Measurements from ENCODE around the gene NCKAP5.
"Not testable (repeated sequence)": the region's sequence is repeated elsewhere in the genome, so short reads cannot be mapped to it uniquely, and the experiment has no call there.

Gene NCKAP5

GRCh38 chr2:132875193-132875592 lies 693.1 kb downstream of the NCKAP5 start:
- intact Hi-C loops (cut with DNase I): no loop called here
- DNase-seq: no peak

GRCh38 chr2:132873738-132874137 lies 694.5 kb downstream of the NCKAP5 start:
- intact Hi-C loops (cut with DNase I): no loop called here

DNA sequence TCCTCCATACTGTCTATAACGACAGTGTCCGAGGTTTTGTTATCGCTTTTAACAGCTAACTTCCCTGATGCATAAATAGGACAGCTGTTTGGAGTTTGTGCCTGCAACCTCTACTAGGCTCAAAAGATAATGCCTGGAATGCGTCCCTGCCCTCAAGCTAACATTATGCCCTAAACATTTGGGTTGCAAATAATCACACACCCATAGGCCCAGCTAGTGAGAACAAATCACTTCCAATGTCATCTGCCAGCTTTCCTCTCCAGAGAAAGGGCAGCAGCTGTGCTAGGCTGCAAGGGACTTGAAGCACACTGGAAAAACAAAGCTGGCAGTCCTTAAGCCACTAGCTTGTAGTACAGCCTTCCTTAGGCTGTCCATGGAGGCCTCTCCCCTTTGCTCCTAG lies 696.4 kb downstream of the NCKAP5 start:
- DNase-seq: peak in 1 of 42 donors; percentile 2

More at GRCh38 chr2:132873738-132874137, 694.5 kb downstream of the NCKAP5 start:
- DNase-seq: no peak

DNA sequence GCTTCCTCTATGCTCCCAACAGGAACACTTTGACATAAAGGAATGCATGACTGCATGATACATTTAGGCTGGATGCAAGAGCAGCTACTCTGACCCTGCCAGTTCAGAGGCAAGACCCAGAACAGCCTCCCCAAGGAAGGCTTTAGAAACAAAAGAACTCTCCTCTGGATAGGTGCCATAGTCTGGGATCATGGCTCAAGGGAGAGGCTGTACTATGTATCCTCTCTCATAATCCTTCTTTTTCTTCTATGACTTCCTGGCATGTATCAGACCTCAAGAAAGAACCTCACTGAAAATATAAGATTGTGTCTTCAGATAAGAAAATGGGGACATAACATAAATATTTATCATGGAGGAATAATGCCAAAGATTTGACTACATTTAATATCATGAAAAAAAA lies 704.3 kb downstream of the NCKAP5 start:
- DNase-seq: no peak
- intact Hi-C loops (cut with DNase I): no loop called here

More for the DNA sequence above, 696.4 kb downstream of the NCKAP5 start:
- intact Hi-C loops (cut with DNase I): no loop called here

GRCh38 chr2:132860220-132860619 lies 708.0 kb downstream of the NCKAP5 start:
- intact Hi-C loops (cut with DNase I): no loop called here
- DNase-seq: no peak

GRCh38 chr2:132859590-132859989 lies 708.7 kb downstream of the NCKAP5 start:
- intact Hi-C loops (cut with DNase I): no loop called here
- DNase-seq: no peak

DNA sequence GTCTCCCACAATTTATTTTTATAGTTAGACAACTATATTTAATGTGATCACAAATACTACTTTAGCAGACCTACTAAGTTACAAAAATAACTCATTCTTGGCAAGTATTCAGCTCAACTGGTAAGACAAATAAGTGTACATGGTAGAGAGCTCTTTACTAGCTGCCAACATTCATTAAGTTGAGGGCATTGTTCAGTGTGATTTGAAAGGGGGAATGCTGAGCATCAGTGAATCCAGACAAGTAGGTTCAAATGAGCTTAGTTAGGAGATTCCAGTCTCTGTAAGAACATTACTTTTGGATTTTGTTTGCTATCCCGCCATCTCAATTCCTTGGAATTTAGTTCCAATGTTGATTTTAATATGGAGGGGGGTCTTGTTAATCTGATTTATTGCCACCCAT lies 710.9 kb downstream of the NCKAP5 start:
- DNase-seq: no peak
- intact Hi-C loops (cut with DNase I): no loop called here

GRCh38 chr2:132850688-132851087 lies 717.6 kb downstream of the NCKAP5 start:
- intact Hi-C loops (cut with DNase I): no loop called here
- DNase-seq: no peak

DNA sequence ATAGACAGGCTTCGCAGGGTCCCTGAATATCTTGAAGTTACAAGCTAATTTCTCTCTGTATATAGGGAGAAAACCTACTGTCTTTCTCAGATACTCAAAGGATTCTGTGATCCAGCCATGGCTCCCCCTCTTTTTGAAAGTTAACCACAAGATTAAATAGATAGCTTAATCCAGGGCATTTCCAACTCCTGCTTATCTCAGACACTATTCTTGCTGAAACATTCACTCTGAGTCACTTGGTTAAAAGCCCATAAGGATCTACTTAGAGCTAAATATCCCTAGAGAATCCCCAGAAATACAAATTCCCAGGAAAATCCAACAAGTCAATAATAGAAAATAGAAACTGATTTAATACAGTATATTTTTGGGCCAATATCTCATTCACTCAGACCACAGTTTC lies 719.1 kb downstream of the NCKAP5 start:
- intact Hi-C loops (cut with DNase I): no loop called here
- no peak for DNase-seq

DNA sequence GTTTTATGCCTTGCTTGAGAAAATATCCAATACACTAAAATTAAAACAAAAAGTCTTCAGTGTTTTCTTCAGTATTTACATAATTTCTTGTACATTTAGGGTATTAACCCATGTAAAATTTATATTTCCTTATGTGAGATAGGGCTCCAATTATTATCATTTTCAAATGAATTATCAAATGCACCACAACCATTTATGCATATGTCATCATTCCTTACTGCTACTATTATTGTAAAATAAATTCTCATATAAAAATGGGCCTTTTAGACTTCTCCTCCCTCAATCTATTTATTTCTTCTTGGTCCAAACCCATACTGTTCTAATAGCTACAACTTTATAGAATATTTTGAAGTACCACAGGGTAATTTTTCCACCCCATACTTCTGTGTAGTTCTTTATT lies 722.9 kb downstream of the NCKAP5 start:
- no peak for DNase-seq
- intact Hi-C loops (cut with DNase I): no loop called here

GRCh38 chr2:132844585-132844984 lies 723.7 kb downstream of the NCKAP5 start:
- intact Hi-C loops (cut with DNase I): no loop called here
- DNase-seq: no peak

GRCh38 chr2:132837769-132838168 lies 730.5 kb downstream of the NCKAP5 start:
- intact Hi-C loops (cut with DNase I): no loop called here
- DNase-seq: no peak

DNA sequence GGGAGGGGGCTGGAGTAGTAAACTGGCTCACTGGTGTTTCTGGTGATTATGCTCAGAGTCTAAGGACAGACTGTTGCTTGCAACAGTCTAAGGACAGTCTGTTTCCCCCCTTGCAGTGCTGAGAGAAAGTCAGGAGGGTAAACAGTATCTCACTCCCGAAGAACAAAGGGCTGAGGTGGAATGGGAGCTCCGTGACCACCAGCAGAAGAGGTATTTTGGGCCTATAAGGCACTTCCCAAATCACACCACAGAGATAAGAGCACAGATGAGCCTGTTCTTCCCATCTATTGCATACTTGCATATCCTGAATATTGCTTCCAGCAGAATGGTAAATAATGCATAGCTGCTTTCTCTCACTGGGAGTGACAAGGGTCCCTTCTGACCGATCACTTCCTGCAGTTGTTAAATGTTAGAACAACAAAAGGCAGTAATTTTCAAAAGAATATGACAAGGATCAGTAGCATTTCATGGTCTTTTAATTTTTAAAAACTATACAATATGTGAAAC lies 737.9 kb downstream of the NCKAP5 start:
- DNase-seq: no peak
- intact Hi-C loops (cut with DNase I): no loop called here

DNA sequence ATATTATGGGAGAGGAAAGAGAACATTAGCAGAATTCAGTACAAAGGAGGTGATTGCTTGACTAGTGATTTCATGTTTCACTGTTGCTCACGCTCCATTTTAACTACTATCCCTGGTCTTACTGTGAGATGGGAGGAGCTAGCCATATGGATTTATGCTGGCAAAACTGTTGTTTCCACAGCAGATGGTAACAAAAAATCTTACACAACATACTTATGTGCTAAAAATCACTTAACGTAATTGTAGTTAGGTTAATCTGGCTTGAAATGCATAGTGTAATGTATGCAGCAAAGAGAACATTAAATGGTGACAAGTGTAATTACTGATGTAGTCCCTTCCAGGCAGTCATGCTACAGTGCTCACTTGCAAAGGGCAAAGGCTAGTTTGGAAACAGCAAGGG lies 742.7 kb downstream of the NCKAP5 start:
- no peak for DNase-seq
- intact Hi-C loops (cut with DNase I): no loop called here

DNA sequence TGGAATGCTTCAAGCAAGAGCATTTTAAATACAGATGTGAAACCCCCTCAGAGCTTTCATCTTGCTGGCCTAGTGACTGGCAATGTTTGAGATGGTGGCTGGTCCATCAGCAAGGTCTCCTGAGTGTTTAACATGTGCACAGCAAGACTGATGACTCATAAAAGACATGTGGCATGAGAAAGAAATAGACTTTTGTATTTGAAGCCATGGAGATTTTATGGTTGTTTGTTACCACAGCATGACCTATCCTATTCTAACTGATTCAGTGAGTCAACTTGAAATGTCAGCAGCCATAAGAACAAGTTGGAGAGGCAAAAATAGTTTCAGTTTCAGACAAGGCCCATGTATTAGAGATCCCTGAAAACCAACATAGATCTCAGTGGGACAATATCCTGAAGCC lies 743.5 kb downstream of the NCKAP5 start:
- no peak for DNase-seq
- intact Hi-C loops (cut with DNase I): no loop called here

DNA sequence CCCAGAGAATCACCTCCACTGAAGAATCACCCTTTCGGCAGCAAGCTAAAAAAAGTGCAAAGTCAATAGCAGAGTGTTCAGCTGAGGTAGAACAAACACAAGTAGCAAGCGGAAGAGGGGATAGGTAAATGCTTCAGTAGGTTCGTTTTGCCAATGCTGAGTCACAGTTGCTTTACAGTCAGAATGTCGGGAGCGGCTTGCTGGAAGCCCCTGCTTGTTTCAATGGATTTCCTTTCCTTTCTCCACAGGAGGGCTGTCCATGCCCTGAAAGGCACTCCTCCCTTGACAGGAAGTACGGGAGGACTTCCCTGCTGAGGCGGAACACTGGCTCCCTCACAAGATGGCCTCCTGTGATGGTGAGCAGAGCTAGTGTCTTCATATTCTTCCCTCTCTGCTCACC lies 752.0 kb downstream of the NCKAP5 start:
- DNase-seq: no peak
- intact Hi-C loops (cut with DNase I): no loop called here

DNA sequence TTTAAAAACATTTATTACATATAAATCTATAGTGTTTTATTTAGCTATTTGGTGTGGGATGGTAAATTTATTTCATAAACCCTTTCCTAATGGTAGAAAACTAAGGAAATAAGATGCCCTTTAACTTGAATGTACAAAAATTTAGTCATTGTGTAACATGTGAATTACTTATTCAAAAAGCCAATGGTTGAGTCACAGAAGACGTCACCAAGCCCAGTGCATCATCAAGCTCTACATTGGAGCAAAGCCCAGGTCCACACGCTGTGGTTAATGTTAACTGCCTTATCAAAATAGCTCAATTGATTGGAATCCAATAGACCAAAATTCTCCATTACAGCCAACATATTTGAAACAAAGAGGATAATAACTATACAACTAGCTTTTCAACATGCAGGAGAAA lies 752.7 kb downstream of the NCKAP5 start:
- peak in 3 of 42 donors; percentile 4 to 20 (median 15) for DNase-seq
- intact Hi-C loops (cut with DNase I): no loop called here

DNA sequence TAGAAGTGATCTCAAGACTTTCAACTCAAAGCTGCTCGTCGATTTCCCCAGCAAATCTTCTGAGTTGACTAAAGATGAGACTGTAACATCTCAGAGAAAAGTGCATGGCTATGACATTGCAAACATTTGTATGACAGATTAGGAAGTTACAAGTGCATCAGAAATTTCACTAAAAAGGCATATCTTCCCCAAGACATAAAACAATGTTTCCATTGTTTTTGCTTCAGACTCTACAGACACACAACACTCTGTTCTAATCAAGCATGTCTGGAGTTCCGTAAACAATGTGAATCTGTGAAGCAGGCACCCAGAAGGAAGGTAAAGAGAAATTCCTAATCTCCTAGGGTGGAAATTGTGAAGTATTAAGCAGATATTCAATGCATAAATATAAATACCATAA lies 753.6 kb downstream of the NCKAP5 start:
- no peak for DNase-seq
- intact Hi-C loops (cut with DNase I): no loop called here

DNA sequence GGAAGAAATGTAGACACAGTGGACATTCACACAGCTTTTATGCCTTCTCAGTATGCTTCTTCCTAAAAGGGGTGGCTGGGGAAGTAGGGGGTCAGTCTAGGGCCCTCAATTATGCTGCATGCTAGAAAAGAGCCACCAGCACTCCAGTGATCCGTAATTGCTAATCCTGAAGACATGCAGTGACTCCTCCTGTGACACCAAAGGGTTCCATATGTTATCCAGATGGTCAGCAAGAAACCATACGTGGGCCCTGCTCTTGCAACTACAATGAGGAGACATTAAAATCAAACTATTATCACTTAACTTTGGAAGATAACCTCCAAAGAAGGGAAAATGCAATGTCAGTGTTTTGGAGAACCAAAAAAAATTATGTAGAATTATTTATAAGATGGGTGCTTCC lies 754.8 kb downstream of the NCKAP5 start:
- no peak for DNase-seq
- intact Hi-C loops (cut with DNase I): no loop called here

- DNase-seq: no peak
- intact Hi-C loops (cut with DNase I): no loop called here
Measured at GRCh38 chr2:132811148-132811915, 756.9 kb downstream of the NCKAP5 start.

DNA sequence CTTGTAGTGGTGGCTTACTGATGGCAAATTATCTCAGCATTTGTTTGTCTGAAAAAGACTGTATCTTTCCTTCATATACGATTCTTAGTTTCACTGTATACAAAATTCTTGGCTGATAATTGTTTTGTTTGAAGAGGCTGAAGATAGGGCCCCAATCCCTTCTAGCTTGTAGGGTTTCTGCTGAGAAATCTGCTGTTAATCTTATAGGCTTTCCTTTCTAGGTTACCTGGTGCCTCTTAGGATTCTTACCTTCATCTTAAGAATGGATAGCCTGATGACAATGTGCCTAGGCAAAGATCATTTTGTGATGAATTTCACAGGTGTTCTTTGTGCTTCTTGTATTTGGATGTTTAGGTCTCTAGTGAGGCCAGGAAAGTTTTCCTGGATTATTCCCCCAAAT lies 758.3 kb downstream of the NCKAP5 start:
- DNase-seq; intact Hi-C loops (cut with DNase I): not testable (repeated sequence)
